HepG2 (cell line): Measurements from ENCODE around the gene CACNG4. TPM values are rescaled to one million over a fixed set of nuclear protein-coding genes. Genes with fewer than 3 reads are reported as not detected.

Experiments used
- ATAC-seq: fragments of 200-7000 bp; cut with Tn5 transposase; 3 replicates; pipeline ENCODE4 v1.9.1; 2020; ENCODE audit warnings: mild to moderate bottlenecking, moderate library complexity
- BruUV-seq: library from RNA; stranded (reverse); fragments of 400-500 nt; replicated peaks from 2 replicates; lab custom pipeline; 2021; lab: Mats Ljungman, UMichigan
- CTCF ChIA-PET: fragments of 300-600 bp; formaldehyde crosslinking; extraction: SDS; loops from one replicate; lab custom pipeline; 2021; ENCODE audit warnings: low total read pairs, inconsistent platforms, low intra/inter-chr PET ratio; lab: Yijun Ruan, JAX
- POLR2A ChIA-PET: fragments of 350-600 bp; sonication (Branson Sonifier 250); formaldehyde crosslinking; loops from one replicate; lab custom pipeline; 2020; ENCODE audit warnings: antibody characterized with exemption, inconsistent platforms; lab: Yijun Ruan, JAX
- DNase-seq: peaks from one replicate; pipeline ENCODE4 v3.0.0-alpha.2; 2015; ENCODE audit warnings: low spot score
- FAIRE-seq: peaks from 3 replicates; lab custom pipeline; 2011; peaks lifted over from hg19 to GRCh38; lab: Jason Lieb, UNC
- H2AFZ ChIP-seq: one replicate; pipeline ENCODE4 v1.6.1; 2011; ENCODE audit warnings: low read length, inconsistent platforms
- H3K27ac ChIP-seq: fragments of 300-600 bp; 3 replicates; pipeline ENCODE4 v1.8.0; 2011; ENCODE audit warnings: mixed run types, mild to moderate bottlenecking, mixed read lengths, low read length, inconsistent platforms; ENCODE audit not compliant: insufficient read depth; ENCODE audit errors: extremely low read length
- H3K27me3 ChIP-seq, 2 experiments: fragments of 200-600 bp in 1 of 2; 2 replicates in 1 of 2; 3 replicates in 1 of 2; pipeline versions ENCODE4 v1.6.0 to v1.8.0; 2011; ENCODE audit warnings: low read length in 2 of 2, mild to moderate bottlenecking in 2 of 2, moderate library complexity in 2 of 2, inconsistent platforms in 1 of 2; ENCODE audit not compliant: insufficient read depth in 2 of 2, control insufficient read depth in 1 of 2
- H3K36me3 ChIP-seq, 2 experiments: fragments of 200-600 bp in 1 of 2; replicated peaks in 1 of 2; 2 replicates in 1 of 2; 3 replicates in 1 of 2; pipeline versions ENCODE4 v1.5.1 to v1.8.0; 2011; ENCODE audit warnings: low read length in 2 of 2, inconsistent platforms in 1 of 2; ENCODE audit not compliant: insufficient read depth in 2 of 2, control insufficient read depth in 1 of 2
- H3K4me1 ChIP-seq: 2 replicates; pipeline ENCODE4 v1.5.1; 2012; ENCODE audit warnings: low read length, inconsistent platforms; ENCODE audit not compliant: insufficient read depth
- H3K4me2 ChIP-seq: 2 replicates; pipeline ENCODE4 v1.6.0; 2011; ENCODE audit warnings: low read depth, low read length, inconsistent platforms
- H3K4me3 ChIP-seq, 3 experiments: fragments of 200-600 bp in 1 of 3; sonication (generic), shearing (Covaris generic) in 1 of 3; replicated peaks in 1 of 3; 2 replicates each; pipeline ENCODE4 v1.5.1; 2011 to 2016; ENCODE audit warnings: low read length in 3 of 3, inconsistent platforms in 2 of 3, low read depth in 2 of 3, mild to moderate bottlenecking in 2 of 3, control low read depth in 1 of 3, mixed read lengths in 1 of 3; ENCODE audit not compliant: insufficient read depth in 1 of 3
- H3K79me2 ChIP-seq: one replicate; pipeline ENCODE4 v1.6.1; 2011; ENCODE audit warnings: low read length, inconsistent platforms; ENCODE audit not compliant: insufficient read depth
- H3K9ac ChIP-seq: 2 replicates; pipeline ENCODE4 v1.6.0; 2011; ENCODE audit warnings: mild to moderate bottlenecking, low read depth, low read length, inconsistent platforms; ENCODE audit not compliant: insufficient read depth
- H3K9me3 ChIP-seq: 2 replicates; pipeline ENCODE4 v1.5.1; 2012; ENCODE audit warnings: mild to moderate bottlenecking, low read length
- H4K20me1 ChIP-seq: 2 replicates; pipeline ENCODE4 v1.6.0; 2011; ENCODE audit warnings: inconsistent platforms, mild to moderate bottlenecking, low read length, moderate library complexity; ENCODE audit not compliant: insufficient read depth
- BCL3 ChIP-seq: sonication (generic); formaldehyde crosslinking; IDR thresholded peaks from 2 replicates; pipeline ENCODE4 v1.5.1; 2020; ENCODE audit warnings: mild to moderate bottlenecking, missing genetic modification reagents, moderate library complexity
- BCL6 ChIP-seq: IDR thresholded peaks from 2 replicates; pipeline ENCODE4 v1.6.1; 2016; ENCODE audit warnings: missing genetic modification reagents, missing compliant biosample characterization
- JUND ChIP-seq: sonication (generic); formaldehyde crosslinking; IDR thresholded peaks from 2 replicates; pipeline ENCODE4 v1.8.0; 2022; ENCODE audit warnings: mild to moderate bottlenecking, missing genetic modification reagents
- KLF6 ChIP-seq: IDR thresholded peaks from 2 replicates; pipeline ENCODE4 v1.8.0; 2016; ENCODE audit warnings: missing biosample characterization, missing genetic modification reagents
- PATZ1 ChIP-seq: sonication (generic); formaldehyde crosslinking; IDR thresholded peaks from 2 replicates; pipeline ENCODE4 v1.4.0; 2020; ENCODE audit warnings: missing genetic modification reagents
- PTBP1 ChIP-seq: fragments of 200-400 bp; formaldehyde crosslinking; IDR thresholded peaks from 2 replicates; pipeline ENCODE4 v1.6.1; 2018; ENCODE audit warnings: low read length, low read depth; ENCODE audit not compliant: poor library complexity, severe bottlenecking
- SALL1 ChIP-seq: sonication (generic); formaldehyde crosslinking; IDR thresholded peaks from 2 replicates; pipeline ENCODE4 v1.8.0; 2022; ENCODE audit warnings: mild to moderate bottlenecking, missing genetic modification reagents
- SMARCC2 ChIP-seq: fragments of 450-650 bp; IDR thresholded peaks from 2 replicates; pipeline ENCODE4 v1.6.1; 2017; ENCODE audit warnings: antibody characterized with exemption, mild to moderate bottlenecking
- SP1 ChIP-seq, 2 experiments: fragments of 450-650 bp in 1 of 2; sonication (generic) in 1 of 2; formaldehyde crosslinking in 1 of 2; IDR thresholded peaks; 2 replicates each; pipeline versions ENCODE4 v1.4.0 to v1.6.1; 2016 to 2020; ENCODE audit warnings: missing genetic modification reagents in 1 of 2
- YEATS2 ChIP-seq: sonication (generic); formaldehyde crosslinking; IDR thresholded peaks from 2 replicates; pipeline ENCODE4 v1.4.0; 2020; ENCODE audit warnings: missing genetic modification reagents, borderline replicate concordance
- ZNF530 ChIP-seq: sonication (generic); formaldehyde crosslinking; IDR thresholded peaks from 2 replicates; pipeline ENCODE4 v1.5.0; 2020; ENCODE audit warnings: low read depth, mild to moderate bottlenecking, missing genetic modification reagents
- ZNF543 ChIP-seq: sonication (generic); formaldehyde crosslinking; IDR thresholded peaks from 2 replicates; pipeline ENCODE4 v1.4.0; 2020; ENCODE audit warnings: mild to moderate bottlenecking, missing genetic modification reagents
- ZNF788 ChIP-seq: sonication (generic); formaldehyde crosslinking; IDR thresholded peaks from 2 replicates; pipeline ENCODE4 v1.5.0; 2020; ENCODE audit warnings: mild to moderate bottlenecking, missing genetic modification reagents, borderline replicate concordance
- ZSCAN22 ChIP-seq: sonication (generic); formaldehyde crosslinking; IDR thresholded peaks from 2 replicates; pipeline ENCODE4 v1.4.0; 2020; ENCODE audit warnings: mild to moderate bottlenecking, missing genetic modification reagents
- WGBS: methylation state at CpG from one replicate; pipeline ENCODE4 v1.1.6; 2017; ENCODE audit warnings: low lambda C conversion rate; 5-methylcytosine and 5-hydroxymethylcytosine counted together
- in situ Hi-C: cut with HindIII; loops from 2 replicates; pipeline ENCODE4 v1.10.0; 2017; ENCODE audit warnings: low pct_unique_long_range_greater_than_20kb; ENCODE audit not compliant: extremely low pct_ligation_motif_present
- intact Hi-C: fragments of 100-400 bp; cut with micrococcal nuclease; formaldehyde crosslinking; loops from one replicate; pipeline ENCODE4 v1.10.0; 2022; ENCODE audit not compliant: unreplicated experiment
- polyA plus RNA-seq, 8 experiments: library from polyadenylated mRNA; depleted of rRNA in 3 of 8; stranded (reverse) in 7 of 8; unstranded in 1 of 8; fragments of >200 nt; fragmentation: Illumina TruSeq in 4 of 8; extraction: Trizol in 4 of 8; gene quantifications; 2 replicates each; pipeline versions ENCODE4 v1.2.1 to v1.2.3, GENCODE V29; 2011 to 2016; ENCODE audit warnings: low read depth in 4 of 8, missing spikeins in 1 of 8, mixed read lengths in 1 of 8; ENCODE audit not compliant: insufficient read depth in 1 of 8
- total RNA-seq, 5 experiments: library from RNA; depleted of rRNA; stranded (reverse); fragments of >200 nt; fragmentation: Illumina TruSeq; extraction: Trizol; gene quantifications; 2 replicates each; pipeline ENCODE4 v1.2.3, GENCODE V29; 2016; ENCODE audit warnings: low read depth in 1 of 5
- TF ChIP-seq, protein P1 (sequence below): IDR thresholded peaks from 2 replicates; pipeline ENCODE4 v1.6.1; 2016
- TF ChIP-seq, protein P2 (sequence below): sonication (generic); formaldehyde crosslinking; IDR thresholded peaks from 2 replicates; pipeline ENCODE4 v1.5.0; 2020; ENCODE audit warnings: mild to moderate bottlenecking, missing genetic modification reagents, moderate library complexity
- TF ChIP-seq, protein P3 (sequence below): sonication (generic); formaldehyde crosslinking; conservative IDR thresholded peaks from 2 replicates; pipeline ENCODE4 v1.4.0; 2020; ENCODE audit warnings: missing genetic modification reagents

CACNG4 gene
- total and polyA plus RNA-seq, 2 of the 13 experiments (the other 11 are each of a cell fraction or from before 2014, with no cell fraction given), result 0.09 TPM

GRCh38 chr17:66992911-66993442 is 28.5 kb downstream of the CACNG4 start (continued):
- TF ChIP-seq ZNF788 (CRISPR knock-in tag) (no peak), SALL1 (CRISPR knock-in tag) (no peak), SP1 (IDR thresholded peaks at IDR 0.05) (no peak), SP1 (CRISPR knock-in tag; IDR thresholded peaks at IDR 0.05) (no peak), BCL6 (CRISPR knock-in tag) (no peak), YEATS2 (CRISPR knock-in tag) (no peak), SMARCC2 (no peak)
- TF ChIP-seq, protein P1, sequence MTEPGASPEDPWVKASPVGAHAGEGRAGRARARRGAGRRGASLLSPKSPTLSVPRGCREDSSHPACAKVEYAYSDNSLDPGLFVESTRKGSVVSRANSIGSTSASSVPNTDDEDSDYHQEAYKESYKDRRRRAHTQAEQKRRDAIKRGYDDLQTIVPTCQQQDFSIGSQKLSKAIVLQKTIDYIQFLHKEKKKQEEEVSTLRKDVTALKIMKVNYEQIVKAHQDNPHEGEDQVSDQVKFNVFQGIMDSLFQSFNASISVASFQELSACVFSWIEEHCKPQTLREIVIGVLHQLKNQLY (CRISPR knock-in tag), result no peak
- TF ChIP-seq, all 625 proteins: peak for 0

GRCh38 chr17:66994361-66994760 is 29.9 kb downstream of the CACNG4 start:
- ChIA-PET CTCF (no interaction called here), POLR2A (no interaction called here)
- Histone ChIP-seq H4K20me1 (no peaks in the 10 kb centered on the region), H3K27ac (no peak overlapping the region), H3K4me2 (no peak overlapping the region), H3K4me3 (no peak overlapping the region), H3K9ac (no peak overlapping the region), H3K79me2 (no peaks in the 10 kb centered on the region), H3K4me1 (no peaks in the 10 kb centered on the region), H2AFZ (no peak overlapping the region), H3K36me3 (no peaks in the 10 kb centered on the region), H3K27me3 (peaks cover 7 to 42% of the 10 kb centered on the region in 2 experiments), H3K9me3 (no peaks in the 10 kb centered on the region)
- DNase-seq, result no peak
- 15% methylated on average over 6 of the region's 8 CpGs for WGBS
- in situ Hi-C loops (no loop called here), intact Hi-C loops (no loop called here)
- TF ChIP-seq, protein P2, sequence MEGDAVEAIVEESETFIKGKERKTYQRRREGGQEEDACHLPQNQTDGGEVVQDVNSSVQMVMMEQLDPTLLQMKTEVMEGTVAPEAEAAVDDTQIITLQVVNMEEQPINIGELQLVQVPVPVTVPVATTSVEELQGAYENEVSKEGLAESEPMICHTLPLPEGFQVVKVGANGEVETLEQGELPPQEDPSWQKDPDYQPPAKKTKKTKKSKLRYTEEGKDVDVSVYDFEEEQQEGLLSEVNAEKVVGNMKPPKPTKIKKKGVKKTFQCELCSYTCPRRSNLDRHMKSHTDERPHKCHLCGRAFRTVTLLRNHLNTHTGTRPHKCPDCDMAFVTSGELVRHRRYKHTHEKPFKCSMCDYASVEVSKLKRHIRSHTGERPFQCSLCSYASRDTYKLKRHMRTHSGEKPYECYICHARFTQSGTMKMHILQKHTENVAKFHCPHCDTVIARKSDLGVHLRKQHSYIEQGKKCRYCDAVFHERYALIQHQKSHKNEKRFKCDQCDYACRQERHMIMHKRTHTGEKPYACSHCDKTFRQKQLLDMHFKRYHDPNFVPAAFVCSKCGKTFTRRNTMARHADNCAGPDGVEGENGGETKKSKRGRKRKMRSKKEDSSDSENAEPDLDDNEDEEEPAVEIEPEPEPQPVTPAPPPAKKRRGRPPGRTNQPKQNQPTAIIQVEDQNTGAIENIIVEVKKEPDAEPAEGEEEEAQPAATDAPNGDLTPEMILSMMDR (CRISPR knock-in tag), result no peak
- TF ChIP-seq, protein P3, sequence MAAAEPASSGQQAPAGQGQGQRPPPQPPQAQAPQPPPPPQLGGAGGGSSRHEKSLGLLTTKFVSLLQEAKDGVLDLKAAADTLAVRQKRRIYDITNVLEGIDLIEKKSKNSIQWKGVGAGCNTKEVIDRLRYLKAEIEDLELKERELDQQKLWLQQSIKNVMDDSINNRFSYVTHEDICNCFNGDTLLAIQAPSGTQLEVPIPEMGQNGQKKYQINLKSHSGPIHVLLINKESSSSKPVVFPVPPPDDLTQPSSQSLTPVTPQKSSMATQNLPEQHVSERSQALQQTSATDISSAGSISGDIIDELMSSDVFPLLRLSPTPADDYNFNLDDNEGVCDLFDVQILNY (CRISPR knock-in tag), result no peak
- TF ChIP-seq BCL3 (CRISPR knock-in tag), result no peak
- TF ChIP-seq KLF6, result no peak
- no peak for TF ChIP-seq PTBP1
- TF ChIP-seq ZNF543, result no peak
- TF ChIP-seq ZNF530 (CRISPR knock-in tag), result no peak
- no peak for TF ChIP-seq JUND (CRISPR knock-in tag)
- no peak for TF ChIP-seq PATZ1 (CRISPR knock-in tag)
- TF ChIP-seq ZSCAN22 (CRISPR knock-in tag), result no peak
- no peak for ATAC-seq
- FAIRE-seq, result no peak
- no TSS peak for BruUV-seq
